ENCODE measurements around the gene ABCA2. TPM values are rescaled to one million over a fixed set of nuclear protein-coding genes. Genes with fewer than 3 reads are reported as not detected.

ABCA2 gene
- total and polyA plus RNA-seq, 12 donors = 2.9 to 150 (median 31.5) TPM

GRCh38 chr9:137026828-137027227, 1.2 kb downstream of the ABCA2 start:
- 81 to 90% (median 83%) methylated on average over 1 to 4 of the region's 4 CpGs; no CpG with 5 or more reads in 1 of the 4 donors for WGBS, 4 donors
- Histone ChIP-seq H3K9me3 (replicated peaks in 1 of 3) (no peaks in the 10 kb centered on the region), H3K27me3 (no peaks in the 10 kb centered on the region), H3K4me3 (peak overlapping the region in 1 of 4 donors; percentile 61), H3K4me1 (replicated peaks in 1 of 2) (peaks cover 9 to 27% of the 10 kb centered on the region in 2 donors), H3K36me3 (replicated peaks in 1 of 2) (no peaks in the 10 kb centered on the region), H3K27ac (peak overlapping the region in 1 of 5 donors; percentile 54)
- peak in 1 of 2 donors; percentile 28 for TF ChIP-seq POLR2A (IDR thresholded peaks at IDR 0.05)
- no peak for TF ChIP-seq CTCF (IDR thresholded peaks at IDR 0.05)
- DNase-seq = no peak
- intact Hi-C loops (cut with DNase I) = loop anchor here in 1 of 2 donors (5.0 kb wide), 1 partner anchor 75 kb away; the partner anchor contains the start of gene LCN12

- intact Hi-C loops (cut with DNase I) = loop anchor here in 1 of 2 donors (5.0 kb wide), 1 partner anchor 74 kb away; the partner anchor contains the start of gene LCN12
- no peak overlapping the region for H3K4me3 ChIP-seq
Measured at GRCh38 chr9:137026384-137026783, 1.7 kb downstream of the ABCA2 start.

GRCh38 chr9:137025517-137025966, 2.5 kb downstream of the ABCA2 start:
- no peaks in the 10 kb centered on the region for H3K36me3 ChIP-seq (replicated peaks in 1 of 2)
- DNase-seq = peak in 2 of 7 donors; percentile 38 to 91
- no peak for TF ChIP-seq POLR2A (IDR thresholded peaks at IDR 0.05)
- TF ChIP-seq CTCF (IDR thresholded peaks at IDR 0.05) = no peak
- no peak overlapping the region for H3K4me3 ChIP-seq
- no peaks in the 10 kb centered on the region for H3K9me3 ChIP-seq (replicated peaks in 1 of 3)
- intact Hi-C loops (cut with DNase I) = loop anchor here in 1 of 2 donors (5.0 kb wide), 1 partner anchor 73 kb away; the partner anchor contains the start of gene LCN12
- H3K4me1 ChIP-seq (replicated peaks in 1 of 2) = peaks cover 9 to 22% of the 10 kb centered on the region in 2 donors
- no peaks in the 10 kb centered on the region for H3K27me3 ChIP-seq
- H3K27ac ChIP-seq = no peak overlapping the region
- WGBS, 4 donors = 60 to 77% (median 69%) methylated on average over 8 to 21 of the region's 21 CpGs; no CpG with 5 or more reads in 1 of the 4 donors

More at GRCh38 chr9:137026384-137026783, 1.7 kb downstream of the ABCA2 start:
- peaks cover 9 to 24% of the 10 kb centered on the region in 2 donors for H3K4me1 ChIP-seq (replicated peaks in 1 of 2)
- H3K27ac ChIP-seq = peak overlapping the region in 1 of 5 donors; percentile 54
- H3K27me3 ChIP-seq = no peaks in the 10 kb centered on the region
- no peak for TF ChIP-seq POLR2A (IDR thresholded peaks at IDR 0.05)
- TF ChIP-seq CTCF (IDR thresholded peaks at IDR 0.05) = no peak
- WGBS, 4 donors = 82 to 93% (median 92%) methylated on average over 1 to 2 of the region's 2 CpGs
- no peak for DNase-seq
- H3K9me3 ChIP-seq (replicated peaks in 1 of 3) = no peaks in the 10 kb centered on the region
- no peaks in the 10 kb centered on the region for H3K36me3 ChIP-seq (replicated peaks in 1 of 2)

GRCh38 chr9:137023583-137023991, 4.5 kb downstream of the ABCA2 start:
- Histone ChIP-seq H3K36me3 (replicated peaks in 1 of 2) (no peaks in the 10 kb centered on the region), H3K4me3 (no peak overlapping the region), H3K9me3 (replicated peaks in 1 of 3) (no peaks in the 10 kb centered on the region), H3K4me1 (replicated peaks in 1 of 2) (peaks cover 3 to 13% of the 10 kb centered on the region in 2 donors), H3K27ac (no peak overlapping the region), H3K27me3 (no peaks in the 10 kb centered on the region)
- intact Hi-C loops (cut with DNase I) = loop anchor here in 1 of 2 donors (5.0 kb wide), 1 partner anchor 66 kb away; no protein-coding TSS in a partner anchor
- TF ChIP-seq CTCF (IDR thresholded peaks at IDR 0.05) (no peak), POLR2A (IDR thresholded peaks at IDR 0.05) (no peak)
- no peak for DNase-seq
- WGBS, 4 donors = 83 to 93% (median 91%) methylated on average over 3 to 15 of the region's 15 CpGs
